SK-N-SH treated with all-trans-retinoic acid at 6 μM for 48 hours (cell line): ENCODE results near the gene WSCD2.

Source experiments
- ARNTL ChIP-seq: fragments of 450-650 bp; formaldehyde crosslinking; IDR thresholded peaks from 2 replicates; pipeline ENCODE4 v1.5.0; 2020; ENCODE audit warnings: low read depth, mild to moderate bottlenecking, moderate library complexity, borderline replicate concordance
- CSDC2 ChIP-seq: fragments of 250-450 bp; sonication (Bioruptor Pico); IDR thresholded peaks from 2 replicates; pipeline ENCODE4 v1.5.0; 2020; ENCODE audit warnings: mild to moderate bottlenecking, moderate library complexity
- GLIS3 ChIP-seq: fragments of 250-450 bp; sonication (Bioruptor Pico); IDR thresholded peaks from 2 replicates; pipeline ENCODE4 v1.5.0; 2020; ENCODE audit warnings: mild to moderate bottlenecking, moderate library complexity
- PATZ1 ChIP-seq: fragments of 250-450 bp; sonication (Bioruptor Pico); IDR thresholded peaks from 2 replicates; pipeline ENCODE4 v1.8.0; 2020; ENCODE audit warnings: mild to moderate bottlenecking, moderate library complexity, borderline replicate concordance
- POU6F1 ChIP-seq: fragments of 250-450 bp; sonication (Bioruptor Pico); IDR thresholded peaks from 2 replicates; pipeline ENCODE4 v1.8.0; 2021; ENCODE audit warnings: low read depth, mild to moderate bottlenecking, moderate library complexity, borderline replicate concordance
- RARB ChIP-seq: fragments of 250-450 bp; sonication (Bioruptor Pico); IDR thresholded peaks from 2 replicates; pipeline ENCODE4 v1.8.0; 2021; ENCODE audit warnings: mild to moderate bottlenecking, moderate library complexity
- SNAI2 ChIP-seq: fragments of 250-450 bp; sonication (Bioruptor Pico); IDR thresholded peaks from 2 replicates; pipeline ENCODE4 v1.5.0; 2020; ENCODE audit warnings: mild to moderate bottlenecking, moderate library complexity
- TCF4 ChIP-seq: fragments of 250-450 bp; sonication (Bioruptor Pico); IDR thresholded peaks from 2 replicates; pipeline ENCODE4 v1.8.0; 2021; ENCODE audit warnings: mild to moderate bottlenecking, moderate library complexity, borderline replicate concordance
- TSHZ2 ChIP-seq: fragments of 250-450 bp; sonication (Bioruptor Pico); IDR thresholded peaks from 2 replicates; pipeline ENCODE4 v1.5.0; 2020; ENCODE audit warnings: mild to moderate bottlenecking, moderate library complexity
- ZFP3 ChIP-seq: fragments of 250-450 bp; sonication (Bioruptor Pico); IDR thresholded peaks from 2 replicates; pipeline ENCODE4 v1.5.0; 2020; ENCODE audit warnings: mild to moderate bottlenecking, moderate library complexity
- ZFP30 ChIP-seq: fragments of 450-650 bp; formaldehyde crosslinking; IDR thresholded peaks from 2 replicates; pipeline ENCODE4 v1.5.0; 2022; ENCODE audit warnings: mild to moderate bottlenecking, moderate library complexity
- ZNF70 ChIP-seq: fragments of 450-650 bp; formaldehyde crosslinking; IDR thresholded peaks from 2 replicates; pipeline ENCODE4 v1.5.0; 2020; ENCODE audit warnings: mild to moderate bottlenecking, moderate library complexity
- TF ChIP-seq, protein P1 (sequence below): fragments of 250-450 bp; sonication (Bioruptor Pico); IDR thresholded peaks from 2 replicates; pipeline ENCODE4 v1.5.1; 2020; ENCODE audit warnings: low read depth, mild to moderate bottlenecking, moderate library complexity

GRCh38 chr12:108207791-108208730 lies 79.0 kb downstream of the WSCD2 start:
- no peak for TF ChIP-seq TCF4 (CRISPR knock-in tag)
- TF ChIP-seq PATZ1 (CRISPR knock-in tag) = no peak
- no peak for TF ChIP-seq ARNTL (CRISPR knock-in tag)
- no peak for TF ChIP-seq ZFP30
- TF ChIP-seq, protein P1, sequence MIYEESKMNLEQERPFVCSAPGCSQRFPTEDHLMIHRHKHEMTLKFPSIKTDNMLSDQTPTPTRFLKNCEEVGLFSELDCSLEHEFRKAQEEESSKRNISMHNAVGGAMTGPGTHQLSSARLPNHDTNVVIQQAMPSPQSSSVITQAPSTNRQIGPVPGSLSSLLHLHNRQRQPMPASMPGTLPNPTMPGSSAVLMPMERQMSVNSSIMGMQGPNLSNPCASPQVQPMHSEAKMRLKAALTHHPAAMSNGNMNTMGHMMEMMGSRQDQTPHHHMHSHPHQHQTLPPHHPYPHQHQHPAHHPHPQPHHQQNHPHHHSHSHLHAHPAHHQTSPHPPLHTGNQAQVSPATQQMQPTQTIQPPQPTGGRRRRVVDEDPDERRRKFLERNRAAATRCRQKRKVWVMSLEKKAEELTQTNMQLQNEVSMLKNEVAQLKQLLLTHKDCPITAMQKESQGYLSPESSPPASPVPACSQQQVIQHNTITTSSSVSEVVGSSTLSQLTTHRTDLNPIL (CRISPR knock-in tag) = no peak
- peak; percentile 84; the same call in 1 of the 2 replicates for TF ChIP-seq ZFP3
- TF ChIP-seq POU6F1 (CRISPR knock-in tag) = no peak
- no peak for TF ChIP-seq ZNF70 (CRISPR knock-in tag)
- no peak for TF ChIP-seq RARB (CRISPR knock-in tag)
- no peak for TF ChIP-seq SNAI2
- no peak for TF ChIP-seq TSHZ2
- no peak for TF ChIP-seq GLIS3
- no peak for TF ChIP-seq CSDC2
